H9 (cell line): ENCODE results near the gene CDK16. TPM values are rescaled to one million over a fixed set of nuclear protein-coding genes. Genes with fewer than 3 reads are reported as not detected.

Experiments used
- DNase-seq: peaks from one replicate; pipeline ENCODE4 v3.0.0-alpha.2; 2017
- H2AFZ ChIP-seq: one replicate; pipeline ENCODE4 v1.6.1; 2013; ENCODE audit warnings: mild to moderate bottlenecking, low read length, control low read depth, moderate library complexity
- H2AK5ac ChIP-seq: 2 replicates; pipeline ENCODE4 v1.6.1; 2013; ENCODE audit warnings: low read length, control low read depth, mixed read lengths; ENCODE audit not compliant: insufficient read length
- H2BK120ac ChIP-seq: one replicate; pipeline ENCODE4 v1.6.1; 2013; ENCODE audit warnings: low read depth, mild to moderate bottlenecking, low read length, control low read depth, inconsistent platforms; ENCODE audit not compliant: poor library complexity, severe bottlenecking
- H2BK12ac ChIP-seq: 2 replicates; pipeline ENCODE4 v1.6.1; 2013; ENCODE audit warnings: low read length, control low read depth, mixed read lengths, low read depth; ENCODE audit not compliant: insufficient read length
- H2BK15ac ChIP-seq: 2 replicates; pipeline ENCODE4 v1.6.1; 2013; ENCODE audit warnings: low read depth, low read length, control low read depth
- H2BK20ac ChIP-seq: one replicate; pipeline ENCODE4 v1.6.1; 2013; ENCODE audit warnings: low read depth, mild to moderate bottlenecking, low read length, control low read depth, inconsistent platforms; ENCODE audit not compliant: poor library complexity, severe bottlenecking
- H2BK5ac ChIP-seq: 2 replicates; pipeline ENCODE4 v1.6.1; 2013; ENCODE audit warnings: low read length, control low read depth, mixed read lengths; ENCODE audit not compliant: insufficient read length
- H3K14ac ChIP-seq: 2 replicates; pipeline ENCODE4 v1.6.1; 2013; ENCODE audit warnings: low read length, control low read depth; ENCODE audit not compliant: insufficient read depth
- H3K18ac ChIP-seq: 2 replicates; pipeline ENCODE4 v1.6.1; 2013; ENCODE audit warnings: low read depth, mild to moderate bottlenecking, mixed read lengths, low read length, control low read depth; ENCODE audit not compliant: insufficient read length
- H3K23ac ChIP-seq: 2 replicates; pipeline ENCODE4 v1.6.1; 2013; ENCODE audit warnings: low read length, control low read depth, mixed read lengths, low read depth; ENCODE audit not compliant: insufficient read length
- H3K23me2 ChIP-seq: 2 replicates; pipeline ENCODE4 v1.6.1; 2013; ENCODE audit warnings: low read depth, mild to moderate bottlenecking, mixed read lengths, low read length, control low read depth; ENCODE audit not compliant: insufficient read length, poor library complexity, severe bottlenecking
- H3K27ac ChIP-seq: 2 replicates; pipeline ENCODE4 v1.5.1; 2013; ENCODE audit warnings: low read length, control low read depth, mixed read lengths, low read depth; ENCODE audit not compliant: insufficient read length
- H3K27me3 ChIP-seq: 2 replicates; pipeline ENCODE4 v1.6.1; 2013; ENCODE audit warnings: low read length, control low read depth, inconsistent platforms; ENCODE audit not compliant: insufficient read depth
- H3K4ac ChIP-seq: 2 replicates; pipeline ENCODE4 v1.6.1; 2013; ENCODE audit warnings: low read depth, mild to moderate bottlenecking, control low read depth, inconsistent platforms, low read length, moderate library complexity
- H3K4me1 ChIP-seq: 2 replicates; pipeline ENCODE4 v1.6.1; 2013; ENCODE audit warnings: low read length, control low read depth, inconsistent platforms; ENCODE audit not compliant: insufficient read depth
- H3K4me2 ChIP-seq: 2 replicates; pipeline ENCODE4 v1.6.1; 2013; ENCODE audit warnings: low read length, control low read depth, mixed read lengths; ENCODE audit not compliant: insufficient read length, insufficient read depth
- H3K56ac ChIP-seq: 2 replicates; pipeline ENCODE4 v1.6.1; 2013; ENCODE audit warnings: low read depth, mild to moderate bottlenecking, mixed read lengths, low read length, control low read depth; ENCODE audit not compliant: insufficient read length
- H3K79me1 ChIP-seq: 2 replicates; pipeline ENCODE4 v1.6.1; 2013; ENCODE audit warnings: low read depth, mild to moderate bottlenecking, moderate library complexity, low read length, control low read depth, inconsistent platforms; ENCODE audit not compliant: insufficient read depth, poor library complexity, severe bottlenecking
- H3K79me2 ChIP-seq: 2 replicates; pipeline ENCODE4 v1.6.1; 2013; ENCODE audit warnings: low read length, control low read depth, inconsistent platforms; ENCODE audit not compliant: insufficient read depth
- H3K9ac ChIP-seq: 2 replicates; pipeline ENCODE4 v1.6.1; 2013; ENCODE audit warnings: low read length, control low read depth, mixed read lengths; ENCODE audit not compliant: insufficient read length; ENCODE audit errors: extremely low read depth
- H3K9me3 ChIP-seq: one replicate; pipeline ENCODE4 v1.6.1; 2013; ENCODE audit warnings: low read depth, low read length, inconsistent platforms; ENCODE audit not compliant: control insufficient read depth
- H3T11ph ChIP-seq: one replicate; pipeline ENCODE4 v1.6.1; 2013; ENCODE audit warnings: mild to moderate bottlenecking, low read length, control low read depth, inconsistent platforms
- H4K20me1 ChIP-seq: one replicate; pipeline ENCODE4 v1.6.1; 2013; ENCODE audit not compliant: control insufficient read depth, insufficient read length, insufficient read depth
- H4K5ac ChIP-seq: 2 replicates; pipeline ENCODE4 v1.6.1; 2013; ENCODE audit warnings: low read depth, mild to moderate bottlenecking, mixed read lengths, low read length, control low read depth; ENCODE audit not compliant: insufficient read length
- H4K8ac ChIP-seq: replicated peaks from 2 replicates; pipeline ENCODE4 v1.6.1; 2013; ENCODE audit warnings: low read length, control low read depth, mixed read lengths, low read depth; ENCODE audit not compliant: insufficient read length
- H4K91ac ChIP-seq: 2 replicates; pipeline ENCODE4 v1.6.1; 2013; ENCODE audit warnings: low read depth, mild to moderate bottlenecking, moderate library complexity, mixed read lengths, low read length, control low read depth; ENCODE audit not compliant: insufficient read length
- H3K27ac Mint-ChIP-seq, 3 experiments: 2 replicates in 2 of 3; 3 replicates in 1 of 3; pipeline ENCODE4 v1.8.0; 2020 to 2021; ENCODE audit warnings: mixed read lengths in 3 of 3, mild to moderate bottlenecking in 1 of 3, moderate library complexity in 1 of 3
- H3K27me3 Mint-ChIP-seq: 2 replicates; pipeline ENCODE4 v1.8.0; 2021; ENCODE audit warnings: low read depth, mild to moderate bottlenecking, moderate library complexity, mixed read lengths
- H3K36me3 Mint-ChIP-seq, 3 experiments: 2 replicates in 2 of 3; 3 replicates in 1 of 3; pipeline ENCODE4 v1.8.0; 2020 to 2021; ENCODE audit warnings: low read depth in 3 of 3, mixed read lengths in 3 of 3; ENCODE audit not compliant: insufficient read depth in 1 of 3
- H3K4me1 Mint-ChIP-seq, 2 experiments: 2 replicates each; pipeline ENCODE4 v1.8.0; 2020; ENCODE audit warnings: mixed read lengths in 2 of 2
- H3K4me3 Mint-ChIP-seq, 2 experiments: 2 replicates in 1 of 2; 3 replicates in 1 of 2; pipeline ENCODE4 v1.8.0; 2020 to 2021; ENCODE audit warnings: mild to moderate bottlenecking in 2 of 2, mixed read lengths in 2 of 2, moderate library complexity in 1 of 2
- H3K9me3 Mint-ChIP-seq, 2 experiments: 2 replicates in 1 of 2; 3 replicates in 1 of 2; pipeline ENCODE4 v1.8.0; 2020; ENCODE audit warnings: mild to moderate bottlenecking in 2 of 2, mixed read lengths in 2 of 2, moderate library complexity in 1 of 2
- WGBS: extraction: QIAGEN DNeasy Blood & Tissue Kit; methylation state at CpG from one replicate; pipeline ENCODE4 v1.1.7; 2013; ENCODE audit warnings: missing lambda C conversion rate, low lambda C conversion rate, mixed read lengths; ENCODE audit not compliant: insufficient read length; ENCODE audit errors: extremely low coverage; 5-methylcytosine and 5-hydroxymethylcytosine counted together
- total RNA-seq: library from RNA; stranded (reverse); gene quantifications from 2 replicates; pipeline ENCODE4 v1.2.1, GENCODE V29; 2021
- TF ChIP-seq, protein P1 (sequence below): fragments of 200-600 bp; sonication (generic); conservative IDR thresholded peaks from 3 replicates; pipeline ENCODE4 v1.8.0; 2021; ENCODE audit warnings: antibody characterized with exemption, mild to moderate bottlenecking

CDK16 gene
- total RNA-seq, 1 experiment from 2014 or later: 226 TPM

DNA sequence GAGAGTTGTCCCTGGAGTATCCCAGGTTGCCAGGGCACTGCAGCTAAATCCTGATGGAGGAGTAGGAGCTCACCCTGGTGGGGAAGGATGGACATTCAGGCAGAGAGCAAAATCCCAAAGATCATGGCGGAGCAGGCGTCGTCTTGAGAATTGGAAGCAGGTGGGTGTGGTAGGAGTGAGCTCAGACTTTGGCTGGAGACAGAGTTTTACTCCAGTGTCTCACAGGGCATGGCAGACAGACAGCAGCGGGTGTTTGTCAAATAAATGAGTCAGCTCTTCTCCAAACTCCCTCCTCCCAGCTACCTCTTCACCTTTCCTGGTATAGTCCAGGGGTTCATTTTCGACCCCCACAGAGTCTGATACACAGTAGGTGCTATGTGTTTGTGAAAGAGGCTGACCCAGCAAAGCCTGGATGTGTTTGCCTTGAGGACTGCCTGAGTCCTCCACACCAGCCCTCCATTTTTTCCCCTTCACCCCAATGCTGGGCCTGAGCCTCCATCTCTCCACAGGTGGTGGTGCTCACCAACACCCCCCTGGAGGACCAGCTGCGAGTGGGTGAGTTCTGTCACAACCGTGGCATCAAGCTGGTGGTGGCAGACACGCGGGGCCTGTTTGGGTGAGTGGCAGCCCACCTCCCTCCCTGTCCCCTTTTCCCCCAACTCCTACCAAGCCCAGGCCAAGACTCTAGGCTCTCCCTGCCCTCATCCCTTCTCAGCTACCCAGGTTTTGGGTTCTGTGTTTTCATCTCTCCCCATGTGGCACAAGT is 17.9 kb upstream of the CDK16 start:
- H4K8ac ChIP-seq: no peak overlapping the region
- no peaks in the 10 kb centered on the region for H3K27me3 Mint-ChIP-seq
- H3K36me3 Mint-ChIP-seq: peaks cover 91 to 100% (median 99%) of the 10 kb centered on the region in 3 experiments
- no peak overlapping the region for H2BK12ac ChIP-seq
- H3K79me1 ChIP-seq: peaks cover 14% of the 10 kb centered on the region
- peaks cover 34% of the 10 kb centered on the region in 2 experiments for H3K4me1 Mint-ChIP-seq
- no peak overlapping the region for H2AFZ ChIP-seq
- no peak overlapping the region for H3T11ph ChIP-seq
- no peak overlapping the region for H4K91ac ChIP-seq
- no peaks in the 10 kb centered on the region for H3K23me2 ChIP-seq
- H3K56ac ChIP-seq: no peak overlapping the region
- no peak overlapping the region for H3K23ac ChIP-seq
- H3K79me2 ChIP-seq: peaks cover 24% of the 10 kb centered on the region; the same call in 1 of the 2 replicates
- no peak overlapping the region for H2BK5ac ChIP-seq
- H4K20me1 ChIP-seq: no peaks in the 10 kb centered on the region
- H3K4me1 ChIP-seq: peaks cover 11% of the 10 kb centered on the region; the same call in 1 of the 2 replicates
- no peak overlapping the region for H3K14ac ChIP-seq
- no peak overlapping the region for H2BK20ac ChIP-seq
- DNase-seq: no peak
- H3K9me3 ChIP-seq: no peaks in the 10 kb centered on the region
- peak overlapping the region; percentile 65 to 81 (median 65); a peak in 4 of 7 replicates for H3K27ac Mint-ChIP-seq
- no peaks in the 10 kb centered on the region for H3K27me3 ChIP-seq
- TF ChIP-seq, protein P1, sequence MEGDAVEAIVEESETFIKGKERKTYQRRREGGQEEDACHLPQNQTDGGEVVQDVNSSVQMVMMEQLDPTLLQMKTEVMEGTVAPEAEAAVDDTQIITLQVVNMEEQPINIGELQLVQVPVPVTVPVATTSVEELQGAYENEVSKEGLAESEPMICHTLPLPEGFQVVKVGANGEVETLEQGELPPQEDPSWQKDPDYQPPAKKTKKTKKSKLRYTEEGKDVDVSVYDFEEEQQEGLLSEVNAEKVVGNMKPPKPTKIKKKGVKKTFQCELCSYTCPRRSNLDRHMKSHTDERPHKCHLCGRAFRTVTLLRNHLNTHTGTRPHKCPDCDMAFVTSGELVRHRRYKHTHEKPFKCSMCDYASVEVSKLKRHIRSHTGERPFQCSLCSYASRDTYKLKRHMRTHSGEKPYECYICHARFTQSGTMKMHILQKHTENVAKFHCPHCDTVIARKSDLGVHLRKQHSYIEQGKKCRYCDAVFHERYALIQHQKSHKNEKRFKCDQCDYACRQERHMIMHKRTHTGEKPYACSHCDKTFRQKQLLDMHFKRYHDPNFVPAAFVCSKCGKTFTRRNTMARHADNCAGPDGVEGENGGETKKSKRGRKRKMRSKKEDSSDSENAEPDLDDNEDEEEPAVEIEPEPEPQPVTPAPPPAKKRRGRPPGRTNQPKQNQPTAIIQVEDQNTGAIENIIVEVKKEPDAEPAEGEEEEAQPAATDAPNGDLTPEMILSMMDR: peak; percentile 35; the same call in 2 of the 3 replicates
- H4K5ac ChIP-seq: no peak overlapping the region
- H2BK120ac ChIP-seq: no peak overlapping the region
- H3K9me3 Mint-ChIP-seq: no peaks in the 10 kb centered on the region; a peak in 1 of 5 replicates
- H3K4me2 ChIP-seq: no peak overlapping the region
- peak overlapping the region in 1 of 2 experiments; percentile 60; a peak in 2 of 5 replicates for H3K4me3 Mint-ChIP-seq
- no CpG with 5 or more reads among the region's 9 CpGs for WGBS
- H3K18ac ChIP-seq: no peak overlapping the region
- no peak overlapping the region for H3K27ac ChIP-seq
- H3K4ac ChIP-seq: no peak overlapping the region
- H2AK5ac ChIP-seq: no peak overlapping the region
- H3K9ac ChIP-seq: no peak overlapping the region
- H2BK15ac ChIP-seq: no peak overlapping the region
